ENCODE measurements around the gene SLC6A17.

GRCh38 chr1:110205591-110206155 is 55.4 kb downstream of the SLC6A17 start:
- TF ChIP-seq CTCF (IDR thresholded peaks at IDR 0.05 in 8 of 11, conservative IDR thresholded peaks at IDR 0.05 in 3 of 11) (no peak), POLR2A (IDR thresholded peaks at IDR 0.05) (no peak), POLR2AphosphoS5 (IDR thresholded peaks at IDR 0.05) (no peak)
